HG02588 (cell line): Measurements from ENCODE around the gene GRN.
A peak's percentile ranks its signal among the peaks of the same experiment; 100 is the strongest.
"Not testable (repeated sequence)": the region's sequence is repeated elsewhere in the genome, so short reads cannot be mapped to it uniquely, and the experiment has no call there.

Experiments used
- ATAC-seq: cut with Tn5 transposase; IDR thresholded peaks from one replicate; pipeline ENCODE4 v1.9.1; 2021; ENCODE audit warnings: mild to moderate bottlenecking, moderate library complexity; ENCODE audit not compliant: unreplicated experiment

GRN gene

DNA sequence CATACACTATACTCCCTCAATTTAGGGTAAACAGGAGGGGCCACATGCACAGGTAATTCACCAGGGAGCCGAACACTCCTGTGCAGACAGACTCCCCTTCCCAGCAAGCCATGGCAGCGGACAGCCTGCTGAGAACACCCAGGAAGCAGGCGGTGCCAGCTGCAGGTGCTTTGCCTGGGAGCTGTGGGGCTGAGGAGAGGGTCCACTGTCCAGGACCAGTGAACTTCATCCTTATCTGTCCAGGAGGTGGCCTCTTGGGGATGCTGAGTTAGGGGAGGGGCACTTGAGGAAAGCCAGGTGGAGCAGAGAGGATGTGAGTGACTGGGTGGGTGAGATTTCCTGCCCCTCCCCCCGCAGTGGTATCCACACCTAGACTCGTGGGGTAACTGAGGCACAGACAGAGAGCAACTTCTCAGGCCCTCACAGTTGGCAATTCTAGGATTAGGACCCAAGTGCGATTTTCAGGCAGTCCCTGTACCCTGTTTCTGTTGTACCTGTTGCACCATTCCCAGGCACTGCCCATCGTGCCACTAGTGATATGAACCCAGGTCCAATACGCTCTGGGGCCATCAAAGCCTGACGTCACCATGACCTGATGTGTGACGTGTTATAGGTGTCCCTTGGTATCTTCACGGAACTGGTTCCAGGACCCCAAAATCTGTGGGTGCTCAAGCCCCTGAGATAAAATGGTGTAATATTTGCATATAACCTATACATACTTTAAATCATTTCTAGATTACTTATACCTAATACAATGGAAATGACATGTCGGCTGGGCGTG lies 1.2 kb downstream of the GRN start:
- no peak for ATAC-seq

DNA sequence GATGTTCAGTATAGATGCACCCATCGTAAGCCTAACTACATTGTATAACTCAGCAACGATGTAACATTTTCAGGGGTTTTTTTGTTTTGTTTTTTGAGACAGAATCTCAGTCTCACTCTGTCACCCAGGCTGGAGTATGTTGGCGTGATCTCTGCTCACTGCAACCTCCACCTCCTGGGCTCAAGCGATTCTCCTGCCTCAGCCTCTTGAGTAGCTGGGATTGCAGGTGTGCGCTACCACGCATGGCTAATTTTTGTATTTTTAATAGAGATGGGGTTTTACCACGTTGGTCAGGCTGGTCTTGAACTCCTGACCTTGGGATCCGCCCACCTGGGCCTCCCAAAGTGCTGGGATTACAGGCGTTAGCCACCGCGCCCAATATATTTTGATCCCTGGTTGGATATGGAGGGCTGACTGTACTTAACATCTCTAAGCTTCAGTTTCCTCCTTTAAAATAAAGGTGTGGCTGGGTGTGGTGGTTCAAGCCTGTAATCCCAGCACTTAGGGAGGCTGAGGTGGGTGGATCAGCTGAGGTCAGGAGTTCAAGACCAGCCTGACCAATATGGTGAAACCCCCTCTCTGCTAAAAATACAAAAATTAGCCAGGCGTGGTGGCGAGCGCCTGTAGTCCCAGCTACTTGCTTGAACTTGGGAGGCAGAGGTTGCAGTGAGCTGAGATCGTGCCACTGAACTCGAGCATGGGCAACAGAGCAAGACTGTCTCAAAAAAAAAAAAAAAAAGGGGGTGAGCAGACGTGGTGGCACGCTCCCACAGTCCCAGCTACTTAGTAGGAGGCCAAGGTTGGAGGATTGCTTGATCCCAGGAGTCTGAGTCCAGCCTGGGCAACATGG lies 2.3 kb downstream of the GRN start:
- not testable (repeated sequence) for ATAC-seq

DNA sequence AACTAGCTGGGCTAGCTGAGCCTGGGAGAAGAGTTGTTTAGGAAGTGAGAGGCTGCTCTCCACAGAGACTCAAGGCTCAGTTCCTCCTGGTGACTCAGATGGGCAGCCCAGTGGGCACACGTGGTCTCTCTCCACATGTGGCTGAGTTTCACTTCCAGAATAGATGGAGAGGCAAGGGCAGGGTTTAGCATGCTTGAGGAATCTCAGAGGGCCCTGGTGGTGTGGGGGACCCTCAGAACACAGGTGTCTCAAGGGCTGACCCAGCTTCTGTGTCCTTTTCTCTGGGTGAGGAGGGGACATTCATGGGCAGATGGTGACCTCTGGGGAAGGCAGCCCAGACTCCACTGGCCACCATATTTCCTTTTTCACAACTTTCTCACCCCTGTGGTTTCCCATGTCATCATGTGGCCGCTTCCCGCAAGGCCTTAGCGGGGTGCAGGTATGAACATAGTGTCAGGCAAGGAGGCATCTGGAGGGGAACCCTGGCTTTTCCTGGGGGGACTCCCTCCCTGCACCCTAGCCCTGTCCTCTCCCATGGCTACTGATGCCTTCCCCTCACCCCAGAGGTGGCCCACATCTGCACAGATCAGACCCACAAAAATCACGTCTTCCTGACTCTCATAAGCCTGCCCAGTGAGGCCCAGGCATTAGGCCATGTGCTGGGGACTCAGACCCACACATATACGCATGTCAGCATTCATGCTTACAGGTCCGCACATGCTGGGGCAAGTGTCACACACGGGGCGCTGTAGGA lies 3.3 kb downstream of the GRN start:
- ATAC-seq = peak; percentile 37

DNA sequence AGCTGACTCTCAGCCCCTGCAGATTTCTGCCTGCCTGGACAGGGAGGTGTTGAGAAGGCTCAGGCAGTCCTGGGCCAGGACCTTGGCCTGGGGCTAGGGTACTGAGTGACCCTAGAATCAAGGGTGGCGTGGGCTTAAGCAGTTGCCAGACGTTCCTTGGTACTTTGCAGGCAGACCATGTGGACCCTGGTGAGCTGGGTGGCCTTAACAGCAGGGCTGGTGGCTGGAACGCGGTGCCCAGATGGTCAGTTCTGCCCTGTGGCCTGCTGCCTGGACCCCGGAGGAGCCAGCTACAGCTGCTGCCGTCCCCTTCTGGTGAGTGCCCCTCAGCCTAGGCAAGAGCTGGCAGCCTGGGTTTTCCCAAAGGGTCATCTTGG lies 3.9 kb downstream of the GRN start:
- ATAC-seq = no peak

DNA sequence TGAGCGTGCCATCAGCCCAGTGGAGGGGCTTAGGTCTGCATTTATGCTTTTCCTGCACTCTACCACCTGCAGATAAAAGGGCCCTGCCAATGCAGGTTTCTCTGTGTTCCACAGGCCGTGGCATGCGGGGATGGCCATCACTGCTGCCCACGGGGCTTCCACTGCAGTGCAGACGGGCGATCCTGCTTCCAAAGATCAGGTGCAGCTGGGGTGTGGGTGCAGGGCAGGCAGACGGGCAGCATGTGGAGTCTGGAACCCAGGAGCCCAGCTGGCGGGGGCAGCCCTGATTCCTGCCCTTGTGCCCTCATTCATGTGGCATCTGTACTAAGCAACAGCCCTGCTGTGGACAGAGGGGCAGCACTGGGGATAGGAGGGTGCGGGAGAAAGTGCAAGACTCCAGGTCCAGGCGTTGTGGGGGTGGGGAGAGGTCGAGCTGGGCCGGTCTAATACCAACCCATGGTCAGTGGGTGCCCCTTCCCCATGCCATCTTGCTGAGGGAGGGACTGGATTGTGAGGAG lies 4.5 kb downstream of the GRN start:
- ATAC-seq = no peak

DNA sequence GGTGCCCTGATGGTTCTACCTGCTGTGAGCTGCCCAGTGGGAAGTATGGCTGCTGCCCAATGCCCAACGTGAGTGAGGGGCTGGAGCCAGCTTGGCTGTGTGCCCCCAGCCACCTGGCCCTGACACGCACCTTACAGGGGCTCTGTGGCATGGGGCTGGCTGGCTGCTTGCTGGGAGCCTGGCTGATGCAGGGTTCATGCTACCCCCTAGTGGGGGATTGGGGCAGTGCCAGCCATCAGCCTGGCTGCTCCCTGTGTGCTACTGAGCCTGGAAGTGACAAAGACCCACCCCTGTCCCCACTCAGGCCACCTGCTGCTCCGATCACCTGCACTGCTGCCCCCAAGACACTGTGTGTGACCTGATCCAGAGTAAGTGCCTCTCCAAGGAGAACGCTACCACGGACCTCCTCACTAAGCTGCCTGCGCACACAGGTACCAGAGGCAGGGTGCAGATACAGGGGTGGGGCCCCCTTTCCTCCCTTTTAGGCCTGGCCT lies 5.7 kb downstream of the GRN start:
- no peak for ATAC-seq

DNA sequence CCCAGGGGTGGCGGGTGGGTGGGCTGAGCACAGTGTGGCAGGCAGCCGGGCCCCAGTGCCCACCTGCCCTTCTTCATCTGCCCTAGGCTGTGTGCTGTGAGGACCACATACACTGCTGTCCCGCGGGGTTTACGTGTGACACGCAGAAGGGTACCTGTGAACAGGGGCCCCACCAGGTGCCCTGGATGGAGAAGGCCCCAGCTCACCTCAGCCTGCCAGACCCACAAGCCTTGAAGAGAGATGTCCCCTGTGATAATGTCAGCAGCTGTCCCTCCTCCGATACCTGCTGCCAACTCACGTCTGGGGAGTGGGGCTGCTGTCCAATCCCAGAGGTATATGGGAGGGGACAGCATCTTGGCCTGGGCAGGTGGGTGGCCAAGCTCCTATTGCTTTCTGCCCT lies 6.4 kb downstream of the GRN start:
- no peak for ATAC-seq

DNA sequence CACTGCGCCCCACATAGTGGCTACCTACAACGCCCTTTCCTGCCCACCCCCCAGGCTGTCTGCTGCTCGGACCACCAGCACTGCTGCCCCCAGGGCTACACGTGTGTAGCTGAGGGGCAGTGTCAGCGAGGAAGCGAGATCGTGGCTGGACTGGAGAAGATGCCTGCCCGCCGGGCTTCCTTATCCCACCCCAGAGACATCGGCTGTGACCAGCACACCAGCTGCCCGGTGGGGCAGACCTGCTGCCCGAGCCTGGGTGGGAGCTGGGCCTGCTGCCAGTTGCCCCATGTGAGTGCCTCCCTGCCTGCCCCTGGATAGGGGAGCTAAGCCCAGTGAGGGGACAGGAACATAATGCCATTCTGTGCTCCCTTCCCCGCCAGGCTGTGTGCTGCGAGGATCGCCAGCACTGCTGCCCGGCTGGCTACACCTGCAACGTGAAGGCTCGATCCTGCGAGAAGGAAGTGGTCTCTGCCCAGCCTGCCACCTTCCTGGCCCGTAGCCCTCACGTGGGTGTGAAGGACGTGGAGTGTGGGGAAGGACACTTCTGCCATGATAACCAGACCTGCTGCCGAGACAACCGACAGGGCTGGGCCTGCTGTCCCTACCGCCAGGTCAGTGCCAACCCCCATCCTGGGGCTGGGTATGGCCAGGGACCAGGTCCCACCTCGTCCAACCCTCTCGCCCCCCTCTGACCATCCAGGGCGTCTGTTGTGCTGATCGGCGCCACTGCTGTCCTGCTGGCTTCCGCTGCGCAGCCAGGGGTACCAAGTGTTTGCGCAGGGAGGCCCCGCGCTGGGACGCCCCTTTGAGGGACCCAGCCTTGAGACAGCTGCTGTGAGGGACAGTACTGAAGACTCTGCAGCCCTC lies 7.1 kb downstream of the GRN start:
- ATAC-seq = no peak

DNA sequence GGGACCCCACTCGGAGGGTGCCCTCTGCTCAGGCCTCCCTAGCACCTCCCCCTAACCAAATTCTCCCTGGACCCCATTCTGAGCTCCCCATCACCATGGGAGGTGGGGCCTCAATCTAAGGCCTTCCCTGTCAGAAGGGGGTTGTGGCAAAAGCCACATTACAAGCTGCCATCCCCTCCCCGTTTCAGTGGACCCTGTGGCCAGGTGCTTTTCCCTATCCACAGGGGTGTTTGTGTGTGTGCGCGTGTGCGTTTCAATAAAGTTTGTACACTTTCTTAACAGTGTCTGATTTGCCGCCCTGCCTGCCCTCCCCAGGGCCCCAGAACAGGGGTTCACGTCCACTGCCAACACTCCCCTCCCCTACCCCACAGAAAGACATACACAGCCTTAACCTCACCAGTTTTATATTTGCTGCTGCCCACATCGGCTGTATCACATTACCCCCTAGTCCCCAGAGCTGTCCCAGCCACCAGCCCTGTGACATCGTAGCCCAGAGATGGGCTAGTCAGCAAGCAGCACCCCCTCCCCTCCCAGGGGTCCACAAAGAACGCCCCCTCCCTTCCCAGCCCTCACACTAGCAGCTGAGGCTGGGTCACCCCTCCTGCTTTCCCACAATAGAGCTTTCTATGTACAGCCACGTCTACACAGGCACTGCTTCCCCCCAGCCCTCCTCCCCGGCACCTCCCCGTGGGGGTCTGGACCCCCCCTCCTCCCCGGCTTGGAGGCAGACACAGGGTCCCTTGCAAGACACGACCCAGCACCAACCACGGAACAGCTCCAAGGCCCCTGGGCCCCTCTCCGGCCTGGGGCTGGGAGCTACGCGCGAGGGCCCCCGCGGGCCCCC lies 7.9 kb downstream of the GRN start:
- ATAC-seq = no peak

DNA sequence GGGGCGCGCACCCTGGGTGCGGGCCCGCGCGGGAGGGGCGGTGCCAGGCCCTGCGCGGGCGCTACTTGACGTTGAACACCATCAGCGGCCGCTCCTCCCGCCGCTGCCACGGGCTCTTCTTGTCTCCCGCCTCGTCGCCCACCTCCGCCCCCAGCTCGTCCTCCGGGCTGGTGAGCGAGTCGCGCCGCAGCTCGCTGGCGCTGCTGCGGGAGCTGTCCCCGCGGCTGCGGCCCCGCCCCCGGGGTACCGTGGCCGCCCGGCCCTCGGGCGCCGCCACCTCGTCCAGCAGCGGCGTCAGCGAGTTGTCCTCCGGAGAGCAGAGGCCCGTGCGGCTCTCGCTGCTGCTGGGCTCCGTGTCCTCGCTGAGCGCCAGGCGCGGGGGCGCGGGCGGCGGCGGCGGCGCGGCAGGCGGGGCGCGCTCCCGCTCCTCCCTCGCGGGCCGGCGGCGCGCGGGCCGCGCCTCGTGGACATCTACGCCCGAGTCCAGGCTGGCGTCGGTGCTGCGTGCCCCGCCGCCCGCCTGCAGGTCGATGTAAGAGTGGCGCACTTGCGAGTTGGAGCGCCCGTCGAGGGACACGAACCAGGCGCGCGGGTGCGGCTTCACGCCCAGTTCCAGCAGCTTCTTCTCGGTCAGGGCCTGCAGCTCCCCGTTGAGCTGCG lies 8.7 kb downstream of the GRN start:
- no peak for ATAC-seq

DNA sequence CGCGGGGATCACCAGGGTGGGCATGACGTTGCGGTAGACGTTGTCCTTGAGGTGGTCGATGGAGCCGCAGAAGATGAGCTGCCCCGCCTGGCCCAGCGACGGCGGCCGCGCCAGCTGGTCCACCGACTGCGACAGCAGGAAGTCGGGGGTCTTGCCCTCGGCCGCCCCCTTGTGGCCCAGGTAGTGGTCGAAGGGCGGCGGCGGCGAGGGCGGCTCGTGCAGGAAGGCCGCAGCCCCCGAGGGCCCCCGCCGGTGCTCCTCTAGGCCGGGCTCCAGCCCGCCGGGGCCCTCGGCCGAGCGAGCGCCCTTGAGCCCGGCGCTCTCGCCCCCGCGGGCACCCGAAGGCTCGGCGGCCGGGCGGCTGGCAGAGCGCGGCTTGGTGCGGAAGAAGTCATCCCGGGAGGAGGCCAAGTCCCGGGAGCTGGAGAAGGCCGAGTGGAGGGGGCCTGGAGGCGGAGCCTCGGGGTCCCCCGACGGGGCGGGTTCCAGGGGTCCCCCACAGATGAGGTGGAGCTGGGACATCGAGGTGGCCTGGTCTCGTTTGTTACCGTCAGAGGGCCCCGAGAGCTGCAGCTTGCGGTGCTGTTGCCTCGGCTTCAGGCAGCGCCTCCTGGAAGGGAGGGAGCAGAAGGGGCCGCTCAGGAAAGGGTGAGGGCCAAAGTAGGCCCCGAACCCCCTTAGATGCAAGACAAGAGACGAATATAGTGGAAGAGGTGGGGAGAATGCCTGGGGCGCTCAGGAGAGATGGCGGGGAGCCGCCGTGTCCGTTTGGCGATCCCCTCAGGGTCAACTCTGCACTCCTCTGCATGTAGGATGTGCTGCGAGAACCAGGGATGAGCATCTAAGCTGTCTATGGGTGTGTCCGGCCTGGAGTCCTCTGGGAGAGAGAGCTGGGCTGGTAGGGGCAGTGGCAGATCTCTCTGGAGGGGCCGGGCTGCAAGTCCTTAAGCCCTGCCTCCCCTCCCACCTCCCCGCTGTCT lies 9.8 kb downstream of the GRN start:
- no peak for ATAC-seq

DNA sequence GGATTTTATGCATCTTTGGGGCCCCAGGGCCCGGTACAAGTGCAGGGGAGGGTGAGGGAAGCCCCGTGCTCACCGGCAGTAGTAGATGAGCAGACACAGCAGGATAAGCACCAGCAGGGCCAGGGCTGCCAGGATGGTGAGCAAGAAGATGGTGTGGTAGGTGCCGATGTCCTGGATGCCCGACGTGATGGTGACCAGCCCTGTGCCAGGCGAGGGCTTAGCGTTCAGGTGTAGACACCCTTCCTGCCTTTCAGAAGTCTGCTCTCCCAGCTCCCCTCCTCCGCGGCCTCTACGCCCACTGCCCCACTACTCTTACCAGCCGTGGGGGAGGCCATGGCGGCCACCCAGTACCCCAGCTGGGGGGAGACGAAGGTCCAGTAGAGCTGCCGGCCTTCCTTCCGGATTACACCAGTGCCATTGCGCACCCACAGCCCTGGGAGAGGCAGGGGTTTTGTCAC lies 10.6 kb downstream of the GRN start:
- ATAC-seq = no peak

DNA sequence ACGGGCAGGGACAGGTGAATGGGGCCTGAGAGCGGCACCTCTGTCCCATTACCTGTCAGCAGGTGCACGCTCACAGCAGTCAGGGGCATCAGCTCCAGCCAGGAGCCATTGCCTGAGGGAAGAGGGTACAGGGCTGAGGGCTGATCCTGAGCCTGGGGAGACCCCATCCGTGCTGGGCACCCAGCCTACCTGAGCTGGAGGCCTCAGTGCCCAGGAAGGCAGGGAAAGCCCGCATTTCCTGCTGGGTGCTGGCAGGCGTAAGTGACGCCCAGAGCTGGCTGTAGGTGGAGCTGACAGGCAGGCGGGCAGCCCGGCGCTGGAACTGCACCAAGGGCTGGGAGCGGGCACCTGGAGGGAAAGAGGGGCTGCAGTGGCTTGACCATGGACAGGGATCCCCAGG lies 11.1 kb downstream of the GRN start:
- ATAC-seq = no peak

DNA sequence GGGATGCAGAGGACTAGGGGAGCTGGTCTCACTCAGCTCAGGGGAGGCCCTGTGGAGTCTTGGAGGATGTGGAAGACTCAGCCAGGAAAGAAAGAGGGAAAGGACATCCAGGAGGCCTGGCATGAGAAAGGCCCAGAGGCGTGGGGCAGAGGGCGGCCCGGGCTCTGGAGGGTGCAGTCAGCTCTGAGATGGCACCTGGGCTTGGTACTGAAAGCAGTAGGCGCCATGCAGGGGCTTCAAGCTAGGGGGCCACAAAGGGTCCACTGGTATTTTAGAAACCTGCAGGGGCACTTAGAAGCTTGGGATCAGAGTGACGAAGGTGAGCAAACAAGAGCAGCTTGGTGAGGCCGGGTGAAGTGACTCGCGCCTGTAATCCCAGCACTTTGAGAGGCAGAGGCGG lies 13.0 kb downstream of the GRN start:
- no peak for ATAC-seq

DNA sequence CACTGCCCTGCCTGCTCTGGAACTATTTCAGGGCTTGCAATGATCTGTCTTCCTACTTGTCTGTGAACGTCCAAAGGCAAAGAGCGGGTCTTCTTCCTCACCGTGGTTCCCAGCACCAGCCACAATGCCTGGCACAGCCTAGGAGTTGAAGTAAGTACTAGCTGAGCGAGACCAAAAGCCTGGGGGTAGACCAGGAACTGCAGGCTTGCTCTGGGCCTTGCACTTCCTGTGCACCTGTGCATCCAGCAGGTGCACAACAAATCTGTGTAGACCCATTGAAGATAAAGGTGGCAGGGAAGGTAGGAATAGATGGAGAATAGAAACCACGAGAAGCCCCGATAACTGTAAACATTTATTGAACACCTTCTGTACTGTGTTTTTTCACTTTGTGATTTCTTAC lies 13.9 kb downstream of the GRN start:
- ATAC-seq = no peak

DNA sequence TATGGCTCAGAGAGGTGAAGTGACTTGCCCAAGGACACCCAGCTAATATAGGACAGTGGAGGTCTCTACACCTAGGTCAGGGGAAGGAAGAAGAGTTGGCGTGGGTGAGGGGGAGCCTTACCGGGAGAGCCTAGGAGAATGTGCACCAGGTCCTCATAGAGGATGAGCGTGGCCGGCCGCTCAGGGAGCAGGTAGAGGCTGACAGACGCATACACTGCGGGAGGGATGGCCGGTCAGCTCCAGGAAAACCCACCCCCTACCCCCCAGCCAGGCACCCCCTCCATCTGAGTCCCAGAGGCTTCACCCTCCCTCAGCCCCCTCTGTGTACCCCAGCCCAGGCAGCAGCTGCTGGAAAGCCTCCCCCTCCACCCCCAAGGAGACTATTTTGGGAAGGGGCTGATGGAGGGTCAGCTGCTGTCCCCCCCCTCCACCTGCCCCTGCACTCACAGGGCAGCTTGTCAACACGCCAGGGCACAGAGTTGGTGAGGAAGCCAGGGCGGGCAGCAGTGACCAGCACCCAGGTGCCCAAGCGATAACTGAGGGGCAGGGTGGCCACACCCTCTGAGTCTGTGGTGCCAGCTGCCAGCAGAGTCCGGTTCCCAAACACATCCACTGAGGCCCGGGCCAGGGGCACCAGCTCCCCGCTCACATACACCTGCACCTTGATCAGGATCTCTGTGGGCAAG lies 14.5 kb downstream of the GRN start:
- ATAC-seq = no peak

DNA sequence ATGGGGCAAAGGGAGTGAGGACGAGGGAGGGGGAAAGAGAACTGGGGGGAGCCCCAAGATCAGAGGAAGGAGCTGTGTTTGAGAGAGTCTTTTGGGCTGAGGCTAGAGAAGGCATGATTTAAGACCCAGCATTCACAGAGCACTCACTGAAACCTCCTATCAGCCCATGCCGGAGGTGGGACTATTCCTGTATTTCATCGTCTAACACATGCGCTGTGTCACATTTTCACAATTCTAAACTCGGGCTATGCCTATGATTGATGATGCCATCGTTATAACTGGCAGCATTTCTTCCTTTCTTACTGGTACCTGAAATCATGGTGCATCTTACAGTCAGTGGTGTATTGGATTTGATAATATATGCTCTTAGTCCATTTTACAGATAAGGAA lies 15.0 kb downstream of the GRN start:
- no peak for ATAC-seq
